HG02840 (cell line): ENCODE data around the gene MGST1.

Source experiments
- ATAC-seq: cut with Tn5 transposase; IDR thresholded peaks from one replicate; pipeline ENCODE4 v1.9.1; 2021; ENCODE audit warnings: mild to moderate bottlenecking, moderate library complexity, moderate number of reproducible peaks; ENCODE audit not compliant: unreplicated experiment, low FRiP score

The MGST1 gene

GRCh38 chr12:16347391-16348298, at the start of gene MGST1:
Gene MGST1 (plus strand): TSS chr12:16347645. CDS start chr12:16354253, 6,608 bp downstream.
- ATAC-seq = no peak

GRCh38 chr12:16299403-16299802, 48.0 kb upstream of the MGST1 start:
- no peak for ATAC-seq

- ATAC-seq = no peak
Measured at GRCh38 chr12:16300122-16300521, 47.3 kb upstream of the MGST1 start.

- ATAC-seq = no peak
Measured at GRCh38 chr12:16300736-16301135, 46.7 kb upstream of the MGST1 start.

- no peak for ATAC-seq
Measured at GRCh38 chr12:16303939-16304338, 43.5 kb upstream of the MGST1 start.

- ATAC-seq = no peak
Measured at GRCh38 chr12:16307856-16308475, 39.5 kb upstream of the MGST1 start.

GRCh38 chr12:16310934-16311333, 36.5 kb upstream of the MGST1 start:
- ATAC-seq = no peak

- no peak for ATAC-seq
Measured at GRCh38 chr12:16323010-16323409, 24.4 kb upstream of the MGST1 start.

- no peak for ATAC-seq
Measured at GRCh38 chr12:16323638-16324037, 23.8 kb upstream of the MGST1 start.

GRCh38 chr12:16324272-16324671, 23.2 kb upstream of the MGST1 start:
- no peak for ATAC-seq

GRCh38 chr12:16324772-16325171, 22.7 kb upstream of the MGST1 start:
- ATAC-seq = no peak

GRCh38 chr12:16325426-16325825, 22.0 kb upstream of the MGST1 start:
- no peak for ATAC-seq

GRCh38 chr12:16327963-16328362, 19.5 kb upstream of the MGST1 start:
- ATAC-seq = no peak

- no peak for ATAC-seq
Measured at GRCh38 chr12:16329594-16329993, 17.9 kb upstream of the MGST1 start.

- no peak for ATAC-seq
Measured at GRCh38 chr12:16330560-16330959, 16.9 kb upstream of the MGST1 start.

- ATAC-seq = no peak
Measured at GRCh38 chr12:16331998-16332397, 15.4 kb upstream of the MGST1 start.

- no peak for ATAC-seq
Measured at GRCh38 chr12:16335838-16336237, 11.6 kb upstream of the MGST1 start.

- no peak for ATAC-seq
Measured at GRCh38 chr12:16344269-16344668, 3.2 kb upstream of the MGST1 start.

- ATAC-seq = no peak
Measured at GRCh38 chr12:16345105-16345504, 2.3 kb upstream of the MGST1 start.

- ATAC-seq = no peak
Measured at GRCh38 chr12:16346958-16347357, 487 bp upstream of the MGST1 start.

- no peak for ATAC-seq
Measured at GRCh38 chr12:16348435-16349130, 1.1 kb downstream of the MGST1 start.
